Mesendoderm (in vitro differentiated cells): ENCODE data around the gene FAM120B.
"Not testable (repeated sequence)": the region's sequence is repeated elsewhere in the genome, so short reads cannot be mapped to it uniquely, and the experiment has no call there.

Experiments
- DNase-seq: peaks from one replicate; pipeline ENCODE4 v3.0.0; 2013
- H2AK5ac ChIP-seq: 2 replicates; pipeline ENCODE4 v1.6.1; 2013; ENCODE audit warnings: low read length, inconsistent platforms
- H2BK120ac ChIP-seq: 2 replicates; pipeline ENCODE4 v1.6.1; 2013; ENCODE audit warnings: low read depth, mild to moderate bottlenecking, low read length, moderate library complexity, mixed read lengths
- H2BK15ac ChIP-seq: replicated peaks from 2 replicates; pipeline ENCODE4 v1.6.1; 2013; ENCODE audit warnings: low read depth, mild to moderate bottlenecking, moderate library complexity
- H2BK5ac ChIP-seq: 2 replicates; pipeline ENCODE4 v1.6.1; 2013; ENCODE audit warnings: low read length, inconsistent platforms
- H3K18ac ChIP-seq: 2 replicates; pipeline ENCODE4 v1.6.1; 2013; ENCODE audit warnings: mild to moderate bottlenecking, low read length, mixed read lengths
- H3K23ac ChIP-seq: one replicate; pipeline ENCODE4 v1.6.1; 2013; ENCODE audit warnings: low read length
- H3K27ac ChIP-seq: 2 replicates; pipeline ENCODE4 v1.5.1; 2013; ENCODE audit warnings: low read depth, mild to moderate bottlenecking, inconsistent platforms, low read length, moderate library complexity
- H3K27me3 ChIP-seq: 2 replicates; pipeline ENCODE4 v1.6.1; 2013; ENCODE audit warnings: low read length, control low read depth, mild to moderate bottlenecking, inconsistent platforms; ENCODE audit not compliant: insufficient read depth, poor library complexity
- H3K36me3 ChIP-seq: 2 replicates; pipeline ENCODE4 v1.6.1; 2013; ENCODE audit warnings: low read length, inconsistent platforms; ENCODE audit not compliant: control insufficient read depth, insufficient read depth
- H3K4ac ChIP-seq: one replicate; pipeline ENCODE4 v1.6.1; 2013; ENCODE audit warnings: low read depth, mild to moderate bottlenecking, low read length, moderate library complexity
- H3K4me1 ChIP-seq: 2 replicates; pipeline ENCODE4 v1.6.1; 2013; ENCODE audit warnings: low read depth, low read length, inconsistent platforms; ENCODE audit not compliant: control insufficient read depth
- H3K4me2 ChIP-seq: 2 replicates; pipeline ENCODE4 v1.6.1; 2013; ENCODE audit warnings: low read length
- H3K4me3 ChIP-seq: 2 replicates; pipeline ENCODE4 v1.5.1; 2013; ENCODE audit warnings: mild to moderate bottlenecking, low read length
- H3K56ac ChIP-seq: one replicate; pipeline ENCODE4 v1.6.1; 2013; ENCODE audit warnings: low read length
- H3K79me1 ChIP-seq: 2 replicates; pipeline ENCODE4 v1.6.1; 2013; ENCODE audit warnings: low read length, inconsistent platforms
- H3K79me2 ChIP-seq: 2 replicates; pipeline ENCODE4 v1.6.1; 2013; ENCODE audit warnings: mild to moderate bottlenecking, low read length; ENCODE audit not compliant: control insufficient read depth, insufficient read depth
- H3K9ac ChIP-seq: 2 replicates; pipeline ENCODE4 v1.6.1; 2013; ENCODE audit warnings: low read length, inconsistent platforms
- H4K5ac ChIP-seq: one replicate; pipeline ENCODE4 v1.6.1; 2013; ENCODE audit warnings: low read length
- H4K8ac ChIP-seq: one replicate; pipeline ENCODE4 v1.6.1; 2013; ENCODE audit warnings: low read depth, mild to moderate bottlenecking, control low read depth, low read length, moderate library complexity
- WGBS: extraction: QIAGEN DNeasy Blood & Tissue Kit; methylation state at CpG from one replicate; pipeline ENCODE4 v1.1.7; 2013; ENCODE audit warnings: low lambda C conversion rate, missing lambda C conversion rate; ENCODE audit not compliant: insufficient coverage; ENCODE audit errors: extremely low coverage; 5-methylcytosine and 5-hydroxymethylcytosine counted together

FAM120B gene

DNA sequence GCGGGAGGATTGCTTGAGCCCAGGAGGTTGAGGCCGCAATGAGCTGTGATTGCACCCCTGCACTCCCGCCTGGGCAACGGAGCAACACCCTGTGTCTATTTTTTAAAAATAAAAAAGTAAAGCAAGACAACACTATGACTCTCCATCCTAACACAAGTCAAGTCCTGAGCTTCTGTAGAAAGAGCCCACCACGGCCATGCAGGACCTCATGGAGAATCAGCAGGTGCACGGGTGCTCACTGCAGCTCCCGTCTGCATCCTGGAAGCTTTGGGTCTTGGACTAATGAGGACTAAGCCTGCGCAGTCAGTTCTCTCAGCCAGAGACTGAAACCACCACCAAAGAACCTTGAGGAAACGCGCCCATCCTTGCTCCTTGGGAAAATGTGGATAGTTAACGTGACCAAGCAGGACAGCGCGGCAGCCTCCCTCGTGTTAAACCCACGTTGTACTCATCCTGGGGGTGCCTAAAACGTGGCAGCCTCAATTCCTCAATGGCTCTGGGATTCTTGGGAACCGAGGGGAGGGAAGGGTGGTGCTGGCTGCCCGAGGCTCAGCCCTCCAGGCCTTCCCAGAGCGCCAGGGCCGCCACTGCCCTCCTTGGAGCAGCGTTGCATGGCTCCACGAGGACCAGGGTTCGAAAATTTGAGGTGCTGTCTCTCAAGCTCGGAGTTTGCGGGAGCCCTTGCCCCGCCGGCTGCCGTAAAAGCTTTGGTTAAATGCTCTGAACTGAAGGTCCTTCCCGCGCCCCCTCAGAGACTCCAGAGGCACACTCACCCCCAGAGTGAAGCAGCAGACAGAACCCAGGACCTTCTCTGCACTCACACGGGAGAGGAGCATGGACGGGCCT is 44.7 kb upstream of the FAM120B start:
- Histone ChIP-seq H2BK5ac (no peak overlapping the region), H3K4ac (no peak overlapping the region), H3K56ac (no peak overlapping the region), H3K79me1 (no peaks in the 10 kb centered on the region), H4K8ac (no peak overlapping the region), H3K27ac (no peak overlapping the region), H4K5ac (no peak overlapping the region), H3K4me3 (no peak overlapping the region), H3K4me2 (no peak overlapping the region), H3K18ac (no peak overlapping the region), H2BK15ac (no peak overlapping the region), H3K36me3 (no peaks in the 10 kb centered on the region), H3K9ac (no peak overlapping the region), H3K79me2 (no peaks in the 10 kb centered on the region), H3K4me1 (no peaks in the 10 kb centered on the region), H2AK5ac (no peak overlapping the region), H3K27me3 (no peaks in the 10 kb centered on the region), H2BK120ac (no peak overlapping the region), H3K23ac (no peak overlapping the region)
- WGBS: no CpG with 5 or more reads among the region's 32 CpGs
- DNase-seq: no peak

DNA sequence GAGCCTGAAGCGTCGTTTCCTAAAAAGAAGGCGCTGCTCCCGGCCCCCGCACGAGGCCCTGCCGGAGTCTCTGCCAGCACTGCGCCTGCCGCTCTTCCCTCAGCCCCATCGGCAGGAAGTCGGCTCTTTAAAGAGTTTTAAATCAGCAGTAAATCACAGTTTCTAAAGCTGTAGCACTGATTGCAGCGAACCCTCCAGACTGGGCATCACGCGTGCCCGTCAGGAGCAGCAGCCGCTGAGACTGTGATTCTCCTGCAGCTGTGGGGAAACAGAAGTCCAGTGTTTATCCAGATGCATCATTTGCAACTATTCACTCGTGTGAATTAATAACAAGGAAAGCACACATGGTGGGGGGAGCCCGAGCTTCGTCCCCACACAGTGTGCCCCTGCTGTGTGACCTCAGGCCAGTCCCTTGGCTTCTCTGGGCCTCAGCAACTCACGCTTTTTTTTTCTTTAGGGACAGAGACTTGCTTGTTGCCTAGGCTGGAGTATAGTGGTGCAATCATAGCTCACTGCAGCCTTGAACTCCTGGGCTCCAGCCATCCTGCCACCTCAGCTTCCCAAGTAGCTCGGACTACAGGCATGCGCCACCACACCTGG is 44.0 kb upstream of the FAM120B start:
- no peak overlapping the region for H3K4me2 ChIP-seq

DNA sequence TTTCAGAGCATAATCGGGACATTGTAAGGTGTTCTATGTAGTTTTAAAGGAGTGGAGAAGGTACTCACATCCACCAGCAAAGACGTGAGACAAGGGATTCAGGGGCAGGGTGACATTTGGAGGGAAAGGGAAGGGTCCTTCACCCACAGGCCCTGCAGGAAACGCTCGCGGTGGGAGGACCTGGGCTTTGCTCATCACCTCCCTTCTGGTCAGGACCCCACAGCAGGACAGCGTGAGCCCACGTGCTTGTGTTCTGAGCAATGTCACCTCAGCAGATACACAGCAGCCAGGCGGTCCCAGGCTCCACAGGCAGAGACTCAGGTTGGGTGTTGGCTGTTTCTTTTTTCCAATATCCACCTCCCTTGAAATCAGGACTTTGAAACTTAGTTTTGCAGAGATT is 43.1 kb upstream of the FAM120B start:
- no peak for DNase-seq
- Histone ChIP-seq H3K36me3 (no peaks in the 10 kb centered on the region), H2BK5ac (no peak overlapping the region), H2AK5ac (no peak overlapping the region), H3K4me1 (no peaks in the 10 kb centered on the region), H4K5ac (no peak overlapping the region), H3K23ac (no peak overlapping the region), H3K27me3 (no peaks in the 10 kb centered on the region), H3K4me2 (no peak overlapping the region), H3K79me2 (no peaks in the 10 kb centered on the region), H4K8ac (no peak overlapping the region), H3K27ac (no peak overlapping the region), H3K18ac (no peak overlapping the region), H3K79me1 (no peaks in the 10 kb centered on the region), H3K4ac (no peak overlapping the region), H2BK120ac (no peak overlapping the region), H3K56ac (no peak overlapping the region), H2BK15ac (no peak overlapping the region), H3K9ac (no peak overlapping the region), H3K4me3 (no peak overlapping the region)
- no CpG with 5 or more reads among the region's 8 CpGs for WGBS

More for the DNA sequence above, 44.0 kb upstream of the FAM120B start:
- Histone ChIP-seq H3K23ac (no peak overlapping the region), H3K27ac (no peak overlapping the region), H3K4ac (no peak overlapping the region), H3K79me1 (no peaks in the 10 kb centered on the region), H3K27me3 (no peaks in the 10 kb centered on the region), H3K36me3 (no peaks in the 10 kb centered on the region), H2BK120ac (no peak overlapping the region), H2BK15ac (no peak overlapping the region), H2BK5ac (no peak overlapping the region), H3K79me2 (no peaks in the 10 kb centered on the region), H4K8ac (no peak overlapping the region), H3K9ac (no peak overlapping the region), H4K5ac (no peak overlapping the region), H3K4me3 (no peak overlapping the region), H2AK5ac (no peak overlapping the region), H3K56ac (no peak overlapping the region), H3K18ac (no peak overlapping the region), H3K4me1 (no peaks in the 10 kb centered on the region)
- no peak for DNase-seq
- WGBS: no CpG with 5 or more reads among the region's 22 CpGs

DNA sequence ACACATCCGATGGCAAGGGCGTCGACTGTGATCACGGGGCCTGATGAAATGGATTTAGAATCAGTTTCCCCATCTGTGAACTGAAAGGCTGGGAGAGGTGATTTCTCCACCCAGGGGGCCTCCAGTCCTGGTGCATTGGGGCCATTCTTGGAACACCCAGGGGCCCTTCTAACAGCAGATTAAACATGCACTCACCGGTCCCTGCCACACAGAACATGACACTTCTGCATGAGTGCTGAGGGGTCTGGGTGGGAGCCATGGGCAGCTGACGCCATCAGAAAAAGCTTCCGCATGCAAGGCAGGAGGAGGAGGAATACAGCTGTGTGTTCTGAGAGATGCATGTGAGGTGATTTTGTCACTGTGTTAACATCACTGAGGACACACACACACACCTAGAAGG is 42.5 kb upstream of the FAM120B start:
- no peak overlapping the region for H4K5ac ChIP-seq

DNA sequence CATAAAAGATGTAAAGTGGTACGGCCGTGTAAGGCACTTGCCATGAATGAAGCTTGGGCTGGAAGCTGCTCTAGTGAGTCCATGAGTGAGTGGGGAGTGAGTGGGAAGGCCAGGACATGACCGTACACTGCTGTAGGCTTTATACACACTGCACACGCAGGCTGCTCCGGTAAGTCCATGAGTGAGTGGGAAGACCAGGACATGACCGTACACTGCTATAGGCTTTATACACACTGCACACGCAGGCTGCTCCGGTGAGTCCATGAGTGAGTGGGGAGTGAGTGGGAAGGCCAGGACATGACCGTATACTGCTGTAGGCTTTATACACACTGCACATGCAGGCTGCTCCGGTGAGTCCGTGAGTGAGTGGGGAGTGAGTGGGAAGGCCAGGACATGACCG is 41.9 kb upstream of the FAM120B start:
- WGBS: no CpG with 5 or more reads among the region's 12 CpGs

More for the DNA sequence above, 42.5 kb upstream of the FAM120B start:
- Histone ChIP-seq H3K4me1 (peaks cover 2% of the 10 kb centered on the region), H3K4me3 (no peak overlapping the region), H3K4ac (no peak overlapping the region), H3K27me3 (no peaks in the 10 kb centered on the region), H3K79me1 (no peaks in the 10 kb centered on the region), H2BK5ac (no peak overlapping the region), H3K56ac (no peak overlapping the region), H3K4me2 (no peak overlapping the region), H3K36me3 (no peaks in the 10 kb centered on the region), H4K8ac (no peak overlapping the region), H3K27ac (no peak overlapping the region), H3K9ac (no peak overlapping the region), H2AK5ac (no peak overlapping the region), H2BK120ac (no peak overlapping the region), H3K23ac (no peak overlapping the region), H3K18ac (no peak overlapping the region), H3K79me2 (no peaks in the 10 kb centered on the region), H2BK15ac (no peak overlapping the region)
- no CpG with 5 or more reads among the region's 7 CpGs for WGBS
- no peak for DNase-seq

More for the DNA sequence above, 41.9 kb upstream of the FAM120B start:
- not testable (repeated sequence) for H3K27me3 ChIP-seq, H3K18ac ChIP-seq, H3K4me1 ChIP-seq, H3K23ac ChIP-seq, H4K8ac ChIP-seq, H3K4ac ChIP-seq, H4K5ac ChIP-seq, H2AK5ac ChIP-seq, H2BK5ac ChIP-seq, H2BK15ac ChIP-seq, H3K56ac ChIP-seq, H3K36me3 ChIP-seq, H3K79me2 ChIP-seq, H3K4me2 ChIP-seq, H2BK120ac ChIP-seq, DNase-seq, H3K79me1 ChIP-seq, H3K27ac ChIP-seq, H3K4me3 ChIP-seq, H3K9ac ChIP-seq
